Large intestine (tissue), 3 donors: ENCODE data around the gene IMP4. TPM values are rescaled to one million over a fixed set of nuclear protein-coding genes. Genes with fewer than 3 reads are reported as not detected.

Experiments used
- DNase-seq, 2 donors: peaks; one replicate each; pipeline versions ENCODE4 v3.0.0 to v3.0.0-alpha.2; 2013
- H3K27ac ChIP-seq: one replicate; pipeline ENCODE4 v1.5.1; 2013; ENCODE audit warnings: low read length
- H3K27me3 ChIP-seq: 2 replicates; pipeline ENCODE4 v1.6.1; 2013; ENCODE audit warnings: low read length; ENCODE audit not compliant: control insufficient read depth, insufficient read depth
- H3K36me3 ChIP-seq: 2 replicates; pipeline ENCODE4 v1.6.1; 2013; ENCODE audit warnings: low read length; ENCODE audit not compliant: control insufficient read depth, insufficient read depth
- H3K4me1 ChIP-seq: one replicate; pipeline ENCODE4 v1.6.1; 2013; ENCODE audit warnings: low read length; ENCODE audit not compliant: control insufficient read depth, insufficient read depth
- H3K4me3 ChIP-seq: one replicate; pipeline ENCODE4 v1.5.1; 2013; ENCODE audit warnings: low read length
- H3K9me3 ChIP-seq: one replicate; pipeline ENCODE4 v1.6.1; 2013; ENCODE audit warnings: mild to moderate bottlenecking, low read depth, low read length, moderate library complexity; ENCODE audit not compliant: control insufficient read depth
- WGBS: methylation state at CpG from one replicate; pipeline ENCODE4 v1.1.5; 2013; ENCODE audit warnings: low lambda C conversion rate; ENCODE audit not compliant: insufficient coverage; 5-methylcytosine and 5-hydroxymethylcytosine counted together
- polyA plus RNA-seq: library from polyadenylated mRNA; unstranded; fragments of 120-200 nt; gene quantifications from one replicate; pipeline ENCODE4 v1.2.1, GENCODE V29; 2013

The IMP4 gene
- polyA plus RNA-seq, 1 donor: 49.4 TPM

- Histone ChIP-seq H3K27me3 (no peaks in the 10 kb centered on the region), H3K27ac (no peak overlapping the region), H3K9me3 (no peaks in the 10 kb centered on the region), H3K4me3 (no peak overlapping the region), H3K36me3 (peaks cover 39% of the 10 kb centered on the region), H3K4me1 (peaks cover 13% of the 10 kb centered on the region)
- DNase-seq: no peak
- WGBS: no CpG with 5 or more reads among the region's 13 CpGs
These were observed 2.4 kb downstream of the IMP4 start for GRCh38 chr2:130345091-130345490.

- no peaks in the 10 kb centered on the region for H3K27me3 ChIP-seq
- WGBS: no CpG with 5 or more reads among the region's 21 CpGs
- no peak overlapping the region for H3K27ac ChIP-seq
- no peak for DNase-seq
- H3K4me3 ChIP-seq: no peak overlapping the region
- H3K9me3 ChIP-seq: no peaks in the 10 kb centered on the region
- peaks cover 36% of the 10 kb centered on the region for H3K36me3 ChIP-seq
- H3K4me1 ChIP-seq: peaks cover 13% of the 10 kb centered on the region
These were observed 2.9 kb downstream of the IMP4 start for GRCh38 chr2:130345611-130346010.

GRCh38 chr2:130346041-130346740, 3.5 kb downstream of the IMP4 start:
- H3K9me3 ChIP-seq: no peaks in the 10 kb centered on the region
- no CpG with 5 or more reads among the region's 26 CpGs for WGBS
- H3K27ac ChIP-seq: no peak overlapping the region
- no peak for DNase-seq
- peaks cover 7% of the 10 kb centered on the region for H3K4me1 ChIP-seq
- no peak overlapping the region for H3K4me3 ChIP-seq
- H3K36me3 ChIP-seq: peaks cover 36% of the 10 kb centered on the region
- no peaks in the 10 kb centered on the region for H3K27me3 ChIP-seq

- no peaks in the 10 kb centered on the region for H3K9me3 ChIP-seq
- no peak overlapping the region for H3K4me3 ChIP-seq
- H3K27ac ChIP-seq: no peak overlapping the region
- H3K4me1 ChIP-seq: peaks cover 6% of the 10 kb centered on the region
- no CpG with 5 or more reads among the region's 4 CpGs for WGBS
- H3K36me3 ChIP-seq: peaks cover 36% of the 10 kb centered on the region
- DNase-seq: no peak
- no peaks in the 10 kb centered on the region for H3K27me3 ChIP-seq
These were observed 4.0 kb downstream of the IMP4 start for GRCh38 chr2:130346741-130347066.

- H3K4me1 ChIP-seq: peaks cover 6% of the 10 kb centered on the region
- no peak overlapping the region for H3K4me3 ChIP-seq
- H3K36me3 ChIP-seq: peaks cover 36% of the 10 kb centered on the region
- no peak overlapping the region for H3K27ac ChIP-seq
- no CpG with 5 or more reads among the region's 7 CpGs for WGBS
- no peak for DNase-seq
- no peaks in the 10 kb centered on the region for H3K27me3 ChIP-seq
- H3K9me3 ChIP-seq: no peaks in the 10 kb centered on the region
These were observed 4.7 kb downstream of the IMP4 start for GRCh38 chr2:130347220-130347925.

- H3K27ac ChIP-seq: no peak overlapping the region
- WGBS: 100% methylated on average over 2 of the region's 3 CpGs
- H3K4me3 ChIP-seq: no peak overlapping the region
- H3K9me3 ChIP-seq: no peaks in the 10 kb centered on the region
- H3K36me3 ChIP-seq: peaks cover 36% of the 10 kb centered on the region
- no peaks in the 10 kb centered on the region for H3K4me1 ChIP-seq
- DNase-seq: no peak
- H3K27me3 ChIP-seq: no peaks in the 10 kb centered on the region
These were observed 6.5 kb downstream of the IMP4 start for GRCh38 chr2:130349174-130349573.

- Histone ChIP-seq H3K36me3 (peaks cover 12% of the 10 kb centered on the region), H3K27ac (no peak overlapping the region), H3K27me3 (no peaks in the 10 kb centered on the region), H3K4me3 (no peak overlapping the region), H3K9me3 (no peaks in the 10 kb centered on the region), H3K4me1 (no peaks in the 10 kb centered on the region)
- no CpG with 5 or more reads among the region's 7 CpGs for WGBS
- DNase-seq: no peak
These were observed 9.0 kb downstream of the IMP4 start for GRCh38 chr2:130351711-130352110.

GRCh38 chr2:130352237-130352636, 9.5 kb downstream of the IMP4 start:
- Histone ChIP-seq H3K4me3 (no peak overlapping the region), H3K9me3 (no peaks in the 10 kb centered on the region), H3K36me3 (peaks cover 6% of the 10 kb centered on the region), H3K27me3 (no peaks in the 10 kb centered on the region), H3K27ac (no peak overlapping the region), H3K4me1 (no peaks in the 10 kb centered on the region)
- DNase-seq: no peak
- WGBS: 100% methylated on average over 1 of the region's 7 CpGs

- Histone ChIP-seq H3K4me3 (no peak overlapping the region), H3K9me3 (no peaks in the 10 kb centered on the region), H3K27ac (no peak overlapping the region), H3K4me1 (no peaks in the 10 kb centered on the region), H3K36me3 (no peaks in the 10 kb centered on the region), H3K27me3 (no peaks in the 10 kb centered on the region)
- WGBS: 80% methylated on average over 1 of the region's 7 CpGs
- DNase-seq: no peak
These were observed 10.8 kb downstream of the IMP4 start for GRCh38 chr2:130353291-130354138.

GRCh38 chr2:130354139-130354428, 11.4 kb downstream of the IMP4 start:
- no peaks in the 10 kb centered on the region for H3K4me1 ChIP-seq
- H3K36me3 ChIP-seq: peaks cover 2% of the 10 kb centered on the region
- no peaks in the 10 kb centered on the region for H3K9me3 ChIP-seq
- no peak overlapping the region for H3K4me3 ChIP-seq
- no peaks in the 10 kb centered on the region for H3K27me3 ChIP-seq
- H3K27ac ChIP-seq: no peak overlapping the region
- WGBS: no CpG with 5 or more reads among the region's 1 CpG
- DNase-seq: no peak
